ENCODE measurements around the gene SMAGP. TPM values are rescaled to one million over a fixed set of nuclear protein-coding genes. Genes with fewer than 3 reads are reported as not detected.

The SMAGP gene
- total RNA-seq, 4 donors from 2014 or later = 1.7 to 3.5 (median 2.5) TPM

GRCh38 chr12:51247523-51248206 lies 22.6 kb downstream of the SMAGP start:
- Histone ChIP-seq H3K4me3 (no peak overlapping the region), H3K27me3 (no peaks in the 10 kb centered on the region), H3K27ac (no peak overlapping the region), H3K4me1 (peaks cover 8 to 16% of the 10 kb centered on the region in 2 donors), H3K36me3 (peaks cover 0 to 4% of the 10 kb centered on the region in 2 donors), H3K9me3 (no peaks in the 10 kb centered on the region)
- ATAC-seq (no peak), DNase-seq (no peak)
- intact Hi-C loops (cut with DNase I; ENCODE audit: low total_unique reads) (no loop called here), in situ Hi-C loops (cut with MboI; ENCODE audit: low sequenced_read_pairs in 4 of 4) (no loop called here)
- TF ChIP-seq POLR2A (IDR thresholded peaks at IDR 0.05) (no peak), CTCF (IDR thresholded peaks at IDR 0.05 in 4 of 5, conservative IDR thresholded peaks at IDR 0.05 in 1 of 5) (no peak)

- in situ Hi-C loops (cut with MboI; ENCODE audit: low sequenced_read_pairs in 4 of 4) (no loop called here), intact Hi-C loops (cut with DNase I; ENCODE audit: low total_unique reads) (no loop called here)
- H3K27ac ChIP-seq = peak overlapping the region in 1 of 4 donors; percentile 3
- ATAC-seq = peak in 1 of 2 donors; percentile 26
- no peak for DNase-seq
- H3K4me1 ChIP-seq = peaks cover 11 to 16% of the 10 kb centered on the region in 2 donors
- no peak for TF ChIP-seq CTCF (IDR thresholded peaks at IDR 0.05 in 4 of 5, conservative IDR thresholded peaks at IDR 0.05 in 1 of 5)
- TF ChIP-seq POLR2A (IDR thresholded peaks at IDR 0.05) = no peak
- H3K36me3 ChIP-seq = peaks cover 0 to 17% of the 10 kb centered on the region in 2 donors
- H3K9me3 ChIP-seq = no peaks in the 10 kb centered on the region
- no peak overlapping the region for H3K4me3 ChIP-seq
- H3K27me3 ChIP-seq = no peaks in the 10 kb centered on the region
Observed at GRCh38 chr12:51246254-51246853, 23.9 kb downstream of the SMAGP start.

GRCh38 chr12:51245476-51246253 lies 24.6 kb downstream of the SMAGP start:
- Histone ChIP-seq H3K27me3 (no peaks in the 10 kb centered on the region), H3K36me3 (peaks cover 0 to 24% of the 10 kb centered on the region in 2 donors), H3K27ac (peak overlapping the region in 1 of 4 donors; percentile 3), H3K4me3 (no peak overlapping the region), H3K4me1 (peaks cover 17 to 20% of the 10 kb centered on the region in 2 donors), H3K9me3 (no peaks in the 10 kb centered on the region)
- TF ChIP-seq POLR2A (IDR thresholded peaks at IDR 0.05) (no peak), CTCF (IDR thresholded peaks at IDR 0.05 in 4 of 5, conservative IDR thresholded peaks at IDR 0.05 in 1 of 5) (no peak)
- DNase-seq = no peak
- intact Hi-C loops (cut with DNase I; ENCODE audit: low total_unique reads) = no loop called here
- in situ Hi-C loops (cut with MboI; ENCODE audit: low sequenced_read_pairs in 4 of 4) = no loop called here
- no peak for ATAC-seq

GRCh38 chr12:51244269-51244668 lies 25.9 kb downstream of the SMAGP start:
- TF ChIP-seq POLR2A (IDR thresholded peaks at IDR 0.05) (no peak), CTCF (IDR thresholded peaks at IDR 0.05 in 4 of 5, conservative IDR thresholded peaks at IDR 0.05 in 1 of 5) (no peak)
- Histone ChIP-seq H3K27ac (no peak overlapping the region), H3K4me3 (no peak overlapping the region), H3K27me3 (no peaks in the 10 kb centered on the region), H3K4me1 (peaks cover 30% of the 10 kb centered on the region in 2 donors), H3K36me3 (peaks cover 0 to 31% of the 10 kb centered on the region in 2 donors), H3K9me3 (no peaks in the 10 kb centered on the region)
- in situ Hi-C loops (cut with MboI; ENCODE audit: low sequenced_read_pairs in 4 of 4) (no loop called here), intact Hi-C loops (cut with DNase I; ENCODE audit: low total_unique reads) (no loop called here)
- no peak for DNase-seq
- ATAC-seq = no peak

Measured in gastrocnemius medialis (tissue), 4 donors.